Duodenal mucosa (tissue), 2 donors: ENCODE data around the gene TRIM26.

Source experiments
- H3K27ac ChIP-seq: one replicate; pipeline ENCODE4 v1.7.0; 2013; ENCODE audit warnings: low read depth, low read length
- H3K27me3 ChIP-seq, 2 donors: one replicate each; pipeline ENCODE4 v1.7.0; 2013; ENCODE audit warnings: low read length in 2 of 2, control low read depth in 1 of 2; ENCODE audit not compliant: insufficient read depth in 2 of 2, control insufficient read depth in 1 of 2
- H3K36me3 ChIP-seq, 2 donors: one replicate each; pipeline ENCODE4 v1.7.0; 2013; ENCODE audit warnings: low read length in 2 of 2, control low read depth in 1 of 2; ENCODE audit not compliant: insufficient read depth in 2 of 2, control insufficient read depth in 1 of 2
- H3K4me1 ChIP-seq, 2 donors: one replicate each; pipeline ENCODE4 v1.7.0; 2013; ENCODE audit warnings: low read length in 2 of 2, control low read depth in 1 of 2; ENCODE audit not compliant: insufficient read depth in 2 of 2, control insufficient read depth in 1 of 2
- H3K4me3 ChIP-seq, 2 donors: one replicate each; pipeline ENCODE4 v1.7.0; 2013; ENCODE audit warnings: low read length in 2 of 2, low read depth in 1 of 2
- H3K9ac ChIP-seq, 2 donors: one replicate each; pipeline ENCODE4 v1.7.0; 2013; ENCODE audit warnings: low read length in 2 of 2, low read depth in 1 of 2
- H3K9me3 ChIP-seq, 2 donors: one replicate each; pipeline ENCODE4 v1.7.0; 2013; ENCODE audit warnings: low read length in 2 of 2, control low read depth in 1 of 2; ENCODE audit not compliant: control insufficient read depth in 1 of 2

TRIM26 gene

DNA sequence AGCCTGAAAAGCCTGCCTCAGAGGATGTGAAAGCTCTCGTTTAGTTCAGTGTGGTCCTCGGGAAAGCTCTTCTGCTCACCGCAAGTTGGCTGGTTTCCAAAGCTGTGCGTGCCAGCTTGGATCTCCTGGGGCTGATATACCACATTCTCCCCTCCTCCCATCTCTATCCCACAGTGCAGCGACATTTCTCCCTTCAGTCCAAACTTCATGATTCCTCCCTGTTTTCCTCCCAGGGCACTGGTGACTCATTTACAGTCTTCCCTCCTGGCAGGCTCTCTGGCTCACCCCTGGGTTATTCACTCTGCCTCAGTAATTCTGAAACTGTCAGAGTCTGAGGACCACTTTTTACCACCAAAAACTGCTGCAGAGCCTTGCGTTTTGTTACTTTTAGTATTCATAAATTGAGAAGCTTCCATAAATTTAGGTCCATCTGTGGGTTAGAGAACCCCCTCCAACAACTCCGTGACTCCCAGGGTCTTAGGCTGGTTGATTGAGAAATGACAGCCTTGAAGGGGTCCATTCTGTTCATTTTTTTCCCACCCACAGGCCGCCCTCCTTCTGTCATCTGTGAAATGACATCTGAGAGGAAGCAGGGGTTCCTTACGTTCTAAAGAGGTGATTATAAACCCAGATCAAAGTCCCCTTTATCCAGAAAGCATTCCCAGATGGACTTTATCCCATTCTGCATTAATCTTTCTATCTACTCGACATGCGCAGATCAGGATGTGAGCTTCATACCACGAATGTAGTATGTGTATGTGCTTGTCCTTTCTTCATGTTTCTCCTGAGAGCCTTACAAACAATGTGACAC is 58.3 kb downstream of the TRIM26 start:
- Histone ChIP-seq H3K4me1 (peaks cover 28 to 29% of the 10 kb centered on the region in 2 donors), H3K9me3 (no peaks in the 10 kb centered on the region), H3K27ac (peak overlapping the region; percentile 61), H3K27me3 (no peaks in the 10 kb centered on the region), H3K36me3 (no peaks in the 10 kb centered on the region), H3K9ac (peak overlapping the region; percentile 12 to 59), H3K4me3 (peak overlapping the region; percentile 25 to 45)

DNA sequence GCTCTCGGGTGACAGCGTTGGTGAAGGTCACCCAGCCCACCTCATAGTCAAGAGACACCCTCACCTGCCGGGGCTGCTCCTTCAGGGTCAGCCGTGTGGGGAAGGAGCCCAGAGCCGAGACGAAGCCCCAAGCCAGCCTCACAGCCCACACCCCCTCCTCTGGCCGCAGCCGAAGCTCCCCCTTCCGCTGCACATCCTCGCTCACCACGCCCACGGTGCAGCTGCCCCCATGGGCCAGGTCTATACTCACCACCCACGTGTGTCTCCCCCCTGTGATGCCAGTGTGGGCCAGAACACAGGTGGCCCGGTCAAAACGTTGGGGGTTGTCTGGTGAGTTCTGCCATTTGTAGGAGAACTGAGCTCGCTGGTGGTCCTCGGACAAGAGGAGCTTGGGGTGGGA is 59.1 kb downstream of the TRIM26 start:
- Histone ChIP-seq H3K4me1 (peaks cover 28 to 29% of the 10 kb centered on the region in 2 donors), H3K9ac (no peak overlapping the region), H3K9me3 (no peaks in the 10 kb centered on the region), H3K4me3 (peak overlapping the region in 1 of 2 donors; percentile 45), H3K27ac (no peak overlapping the region), H3K27me3 (no peaks in the 10 kb centered on the region), H3K36me3 (no peaks in the 10 kb centered on the region)

DNA sequence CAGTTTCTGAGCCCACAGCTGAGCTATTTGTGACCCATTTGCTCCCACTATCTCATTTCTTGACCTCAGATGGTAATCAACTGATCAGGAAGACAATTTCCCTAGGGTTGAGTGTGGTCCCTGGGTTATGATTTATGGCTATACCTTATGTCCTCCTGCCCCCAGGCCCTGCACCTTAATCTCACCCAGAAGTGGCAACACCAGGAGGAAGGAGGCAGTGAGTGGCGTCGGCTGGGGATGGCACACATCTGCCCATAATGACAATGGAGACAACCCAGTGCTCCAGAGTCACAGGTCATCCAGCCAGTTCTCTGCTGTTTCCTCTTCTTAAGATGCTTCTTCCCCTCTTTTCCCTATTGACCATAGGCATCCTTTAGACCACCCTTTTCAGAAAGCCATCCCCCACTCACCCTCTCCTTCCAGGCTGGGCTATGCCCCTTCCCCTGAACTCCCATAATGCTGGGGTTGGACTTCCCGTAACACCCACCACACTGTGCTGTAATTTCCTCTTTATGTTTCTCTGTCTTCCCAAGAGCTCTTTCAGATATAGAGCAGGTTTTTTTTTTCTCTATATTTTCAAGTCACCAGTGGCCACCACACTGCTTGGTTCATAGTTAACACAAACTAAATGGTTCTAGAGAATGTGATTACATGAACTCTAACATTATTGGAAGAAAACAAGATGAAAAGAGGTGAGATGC is 60.1 kb downstream of the TRIM26 start:
- H3K27ac ChIP-seq, result no peak overlapping the region
- H3K9ac ChIP-seq, result no peak overlapping the region
- no peaks in the 10 kb centered on the region for H3K27me3 ChIP-seq
- no peak overlapping the region for H3K4me3 ChIP-seq
- H3K4me1 ChIP-seq, result peaks cover 28% of the 10 kb centered on the region in 2 donors
- H3K36me3 ChIP-seq, result peaks cover 0 to under 1% of the 10 kb centered on the region in 2 donors
- H3K9me3 ChIP-seq, result no peaks in the 10 kb centered on the region

DNA sequence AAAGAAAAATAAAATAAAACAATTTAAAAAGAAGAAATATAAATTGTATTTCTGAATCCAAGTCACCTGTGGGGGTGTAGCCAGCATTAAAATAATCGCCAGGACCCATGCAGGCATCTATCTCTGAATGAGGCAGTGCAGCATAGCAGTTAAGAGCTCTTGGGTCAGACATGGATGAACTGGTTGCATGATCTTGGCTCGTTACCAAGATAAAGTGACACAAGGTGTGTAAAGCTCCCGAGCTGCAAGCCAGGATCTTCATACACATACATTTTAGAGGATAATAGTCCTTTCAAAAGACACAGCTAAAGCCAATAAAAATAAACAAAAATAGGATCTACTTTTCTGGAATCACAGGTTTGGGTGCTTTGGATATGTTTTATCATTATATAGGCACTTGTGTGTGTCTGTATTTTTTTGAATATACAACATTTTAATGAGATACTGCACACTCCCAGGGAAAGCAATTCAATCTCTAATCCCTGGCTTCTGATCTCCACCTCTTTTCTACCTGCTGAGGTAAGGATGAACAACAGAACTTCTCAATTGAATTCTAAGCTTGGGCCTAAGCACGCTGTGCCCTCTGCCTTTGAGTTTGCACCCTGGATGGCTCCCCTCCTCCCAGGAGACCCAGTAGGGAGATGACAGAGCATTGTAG is 61.1 kb downstream of the TRIM26 start:
- no peaks in the 10 kb centered on the region for H3K9me3 ChIP-seq
- no peak overlapping the region for H3K4me3 ChIP-seq
- H3K27me3 ChIP-seq, result no peaks in the 10 kb centered on the region
- peaks cover 0 to 4% of the 10 kb centered on the region in 2 donors for H3K36me3 ChIP-seq
- H3K4me1 ChIP-seq, result peaks cover 24 to 28% of the 10 kb centered on the region in 2 donors
- H3K9ac ChIP-seq, result no peak overlapping the region
- no peak overlapping the region for H3K27ac ChIP-seq

DNA sequence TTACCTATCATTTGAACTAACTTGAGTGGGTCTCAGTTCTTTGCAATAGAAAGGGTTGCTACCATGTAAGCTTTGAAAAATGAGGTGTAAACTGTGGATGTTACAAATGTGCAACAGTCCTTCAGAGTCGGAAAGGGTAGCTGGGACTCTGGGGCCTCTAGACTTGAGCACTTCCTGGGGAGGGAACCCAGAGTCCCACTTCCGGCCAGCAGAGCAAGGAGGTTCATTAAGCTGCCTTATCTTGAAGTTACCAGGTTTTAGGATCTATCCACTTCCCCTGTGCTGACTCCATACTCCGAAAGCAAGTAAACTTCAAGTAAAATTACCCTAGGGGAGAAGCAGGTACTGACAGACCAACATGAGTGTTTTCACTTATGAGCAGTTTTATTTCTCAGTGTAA is 61.6 kb downstream of the TRIM26 start:
- H3K36me3 ChIP-seq, result peaks cover 0 to 4% of the 10 kb centered on the region in 2 donors
- H3K9me3 ChIP-seq, result no peaks in the 10 kb centered on the region
- no peak overlapping the region for H3K27ac ChIP-seq
- no peak overlapping the region for H3K9ac ChIP-seq
- H3K4me1 ChIP-seq, result peaks cover 18 to 23% of the 10 kb centered on the region in 2 donors
- H3K4me3 ChIP-seq, result no peak overlapping the region
- no peaks in the 10 kb centered on the region for H3K27me3 ChIP-seq

DNA sequence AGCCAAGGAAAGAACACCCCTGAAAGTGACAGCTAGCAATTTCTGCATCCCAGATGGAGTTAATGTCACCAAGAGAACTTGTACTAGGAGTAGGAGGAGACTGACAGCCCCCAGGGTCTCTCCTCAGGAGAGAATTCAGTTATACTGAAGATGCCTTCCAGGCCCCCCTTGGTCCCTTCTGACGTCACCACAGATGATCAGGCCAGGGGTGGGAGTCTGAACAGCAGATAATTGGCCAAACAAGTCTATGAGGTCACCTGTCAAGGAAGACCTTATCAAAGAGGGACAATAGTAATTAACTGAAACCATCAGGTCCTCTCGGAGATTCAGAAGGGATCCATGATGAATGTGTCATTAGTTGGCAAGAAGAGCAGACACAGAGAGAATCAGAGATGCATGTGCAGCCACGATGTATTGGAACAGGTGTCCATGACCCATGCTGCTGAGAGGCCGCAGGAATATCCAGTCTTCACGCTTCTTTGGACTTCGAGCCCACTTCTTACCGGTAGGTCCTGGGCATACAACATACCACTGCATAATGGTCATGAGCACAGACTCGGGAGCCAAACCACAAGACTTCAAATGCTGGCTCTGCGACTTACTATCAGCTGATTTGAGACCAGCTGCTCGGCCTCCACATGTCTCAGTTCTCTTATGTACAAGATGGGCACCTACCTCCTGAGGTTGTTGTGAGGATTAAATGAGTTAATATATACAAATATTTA is 62.4 kb downstream of the TRIM26 start:
- Histone ChIP-seq H3K4me3 (no peak overlapping the region), H3K9me3 (no peaks in the 10 kb centered on the region), H3K36me3 (peaks cover 0 to 4% of the 10 kb centered on the region in 2 donors), H3K9ac (no peak overlapping the region), H3K27ac (no peak overlapping the region), H3K4me1 (peaks cover 13 to 16% of the 10 kb centered on the region in 2 donors), H3K27me3 (no peaks in the 10 kb centered on the region)

DNA sequence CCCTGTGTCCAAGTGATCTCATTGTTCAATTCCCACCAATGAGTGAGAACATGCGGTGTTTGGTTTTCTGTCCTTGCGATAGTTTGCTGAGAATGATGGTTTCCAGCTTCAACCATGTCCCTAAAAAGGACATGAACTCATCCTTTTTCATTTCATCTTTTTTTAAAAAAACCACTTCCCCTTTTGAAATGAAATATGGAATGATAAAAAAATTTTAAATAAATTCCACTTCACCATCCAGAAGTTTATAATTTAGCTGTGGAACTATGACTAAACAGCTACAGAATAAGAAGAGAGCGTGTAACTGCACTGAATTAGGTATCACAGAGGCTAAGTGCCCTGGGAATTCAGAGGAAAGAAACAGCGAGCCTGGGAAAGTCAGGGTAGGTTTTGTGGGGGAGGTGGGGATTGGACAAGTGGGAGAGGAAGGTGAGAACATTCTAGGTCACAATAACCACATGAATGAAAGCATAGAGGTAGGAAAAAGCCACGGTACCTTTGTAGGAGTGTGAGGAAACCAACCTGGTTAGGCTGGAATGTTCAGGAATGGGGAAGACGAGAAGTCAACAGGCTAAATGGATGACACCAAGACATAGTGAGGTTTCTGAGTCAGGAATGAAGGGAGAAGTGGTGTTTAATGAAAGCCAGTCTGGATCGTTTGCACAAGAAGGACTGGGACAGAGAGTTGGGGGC is 63.2 kb downstream of the TRIM26 start:
- Histone ChIP-seq H3K4me3 (no peak overlapping the region), H3K27me3 (no peaks in the 10 kb centered on the region), H3K4me1 (peaks cover 9 to 15% of the 10 kb centered on the region in 2 donors), H3K9ac (no peak overlapping the region), H3K9me3 (no peaks in the 10 kb centered on the region), H3K36me3 (peaks cover 0 to 4% of the 10 kb centered on the region in 2 donors), H3K27ac (no peak overlapping the region)

DNA sequence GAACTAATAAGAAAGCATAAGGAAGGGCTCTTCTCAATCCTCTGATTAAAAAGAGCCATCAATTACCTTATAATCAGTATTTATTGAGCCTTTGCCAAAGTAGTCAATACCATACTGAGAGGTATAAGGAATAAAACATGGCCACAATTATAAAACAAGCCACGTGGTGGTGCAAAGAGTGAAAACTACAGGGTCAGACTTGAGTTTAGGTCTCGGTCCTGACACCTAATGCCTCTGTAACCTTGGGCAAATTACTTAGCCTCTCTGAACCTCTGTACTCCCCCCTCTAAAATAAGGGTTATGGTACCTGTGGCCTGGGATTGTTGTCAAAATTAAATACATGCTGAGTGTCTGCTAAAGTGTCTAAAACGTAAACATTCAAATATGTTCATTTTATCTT is 64.0 kb downstream of the TRIM26 start:
- H3K9me3 ChIP-seq, result no peaks in the 10 kb centered on the region
- H3K4me3 ChIP-seq, result no peak overlapping the region
- peaks cover 0 to 4% of the 10 kb centered on the region in 2 donors for H3K36me3 ChIP-seq
- peaks cover 13 to 18% of the 10 kb centered on the region in 2 donors for H3K4me1 ChIP-seq
- H3K27ac ChIP-seq, result no peak overlapping the region
- no peaks in the 10 kb centered on the region for H3K27me3 ChIP-seq
- no peak overlapping the region for H3K9ac ChIP-seq

DNA sequence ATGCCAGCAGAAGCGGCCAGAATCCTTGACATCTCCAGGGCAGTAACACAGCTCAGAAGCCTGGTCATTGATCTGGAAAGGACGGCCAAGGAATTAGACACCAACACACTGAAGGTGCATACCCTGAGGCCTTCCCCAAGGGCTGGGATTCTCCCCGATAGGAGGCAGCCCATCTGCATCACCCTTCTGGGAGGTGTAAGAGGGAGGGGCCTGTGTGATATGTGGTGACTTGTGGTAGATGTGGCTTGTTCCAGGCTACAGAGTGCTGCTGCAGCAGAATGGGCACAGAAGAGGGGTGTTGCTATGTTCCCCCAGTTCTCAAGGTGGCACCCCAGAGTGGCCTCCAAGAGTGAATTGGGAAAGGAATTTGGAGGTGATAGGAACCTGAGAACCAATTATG is 66.1 kb downstream of the TRIM26 start:
- H3K9ac ChIP-seq, result no peak overlapping the region
- no peak overlapping the region for H3K4me3 ChIP-seq
- H3K27me3 ChIP-seq, result no peaks in the 10 kb centered on the region
- peaks cover 0 to 4% of the 10 kb centered on the region in 2 donors for H3K36me3 ChIP-seq
- H3K27ac ChIP-seq, result no peak overlapping the region
- H3K4me1 ChIP-seq, result peaks cover 12 to 13% of the 10 kb centered on the region in 2 donors
- H3K9me3 ChIP-seq, result no peaks in the 10 kb centered on the region
